HL-60 (cell line): ENCODE results near the gene RPL10.

Experiments used
- CTCF ChIP-seq: IDR thresholded peaks from one replicate; pipeline ENCODE4 v1.5.1; 2011; ENCODE audit warnings: low read length, control low read depth, inconsistent platforms; ENCODE audit not compliant: insufficient read depth
- POLR2AphosphoS5 ChIP-seq: IDR thresholded peaks from 2 replicates; pipeline ENCODE4 v1.6.1; 2012; ENCODE audit warnings: low read depth

- TF ChIP-seq CTCF (no peak), POLR2AphosphoS5 (no peak)
Observed at GRCh38 chrX:154367474-154368308, 30.5 kb upstream of the RPL10 start.
